Activated CD8-positive, alpha-beta memory T cell treated with anti-CD3 and anti-CD28 coated beads for 48 hours (primary cell): ENCODE measurements around the gene NMNAT2.

Experiments used
- DNase-seq, 3 experiments: peaks; one replicate each; pipeline ENCODE4 v3.0.0-alpha.2; 2020; ENCODE audit warnings: low read depth in 2 of 3, low spot score in 2 of 3

Gene NMNAT2

DNA sequence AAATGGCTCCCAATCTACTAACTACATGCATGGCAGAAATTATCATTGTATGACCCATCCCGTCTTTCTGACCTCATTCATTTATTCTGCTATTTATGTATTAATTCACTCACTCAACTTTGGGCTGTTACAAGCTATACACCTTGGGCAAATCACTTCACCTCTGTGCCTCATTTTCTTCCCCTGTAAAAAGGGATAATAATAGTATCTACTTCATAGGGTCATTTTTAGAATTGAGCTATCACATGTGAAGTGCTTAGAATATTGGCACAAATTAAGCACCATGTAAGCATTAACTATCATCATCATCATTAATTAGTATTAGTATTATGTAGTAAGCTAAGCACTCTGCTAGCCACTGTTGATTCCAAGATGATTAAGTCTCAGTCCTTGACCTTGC is 52.1 kb downstream of the NMNAT2 start:
- DNase-seq = no peak

DNA sequence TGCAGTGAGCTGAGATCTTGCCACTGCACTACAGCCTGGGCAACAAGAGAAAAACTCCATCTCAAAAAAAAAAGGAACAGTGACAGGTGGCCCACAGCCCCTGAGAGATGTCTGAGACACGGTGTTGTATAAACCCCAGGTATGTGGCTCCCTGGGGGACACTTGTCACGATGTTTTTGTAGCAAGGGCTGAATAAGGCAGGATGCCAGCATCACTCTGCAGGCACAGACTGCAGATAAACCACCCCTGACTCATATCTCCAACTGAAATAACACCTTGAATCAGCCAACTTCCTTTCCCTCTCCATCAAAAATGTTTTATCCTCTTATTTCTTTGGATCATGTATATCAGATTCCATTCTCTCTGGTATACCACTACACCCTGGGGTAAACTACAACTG is 52.5 kb downstream of the NMNAT2 start:
- no peak for DNase-seq

DNA sequence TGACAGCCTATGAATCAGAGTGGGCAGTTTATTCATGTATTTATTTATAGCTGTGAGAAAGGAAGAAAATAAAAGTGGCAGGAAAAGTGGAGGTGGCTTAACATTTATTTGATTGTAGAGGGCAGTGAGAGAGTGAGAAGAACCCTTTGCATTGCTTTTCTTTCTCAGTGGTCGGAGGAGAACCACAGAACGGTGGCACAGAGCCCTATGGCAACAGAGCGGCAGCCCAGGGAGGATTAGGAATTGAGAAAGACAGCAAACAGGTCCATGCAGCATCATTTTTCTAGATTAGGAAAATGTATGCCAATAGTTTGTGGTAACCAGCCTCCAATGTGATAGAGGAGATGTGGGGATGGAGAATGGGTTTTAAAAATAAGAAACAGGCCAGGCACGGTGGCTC is 53.1 kb downstream of the NMNAT2 start:
- no peak for DNase-seq

DNA sequence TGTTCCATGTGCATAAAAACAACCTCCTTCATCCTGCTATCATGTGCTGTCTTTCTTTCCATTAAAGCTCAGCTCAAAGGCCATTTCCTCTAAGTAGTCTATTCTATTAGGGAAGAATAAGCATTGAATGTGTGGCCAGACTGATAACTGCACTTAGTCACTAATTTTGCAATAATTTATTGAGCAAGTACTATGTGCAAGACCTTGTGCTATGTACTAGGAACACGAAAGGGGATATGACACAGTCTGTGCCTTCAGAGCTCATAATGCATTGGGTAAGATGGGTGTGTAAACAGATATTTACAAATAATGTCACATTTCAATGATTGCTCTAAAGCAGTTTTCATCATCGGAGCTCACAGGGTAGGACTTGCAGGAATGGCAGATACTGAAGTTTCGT is 54.2 kb downstream of the NMNAT2 start:
- no peak for DNase-seq

DNA sequence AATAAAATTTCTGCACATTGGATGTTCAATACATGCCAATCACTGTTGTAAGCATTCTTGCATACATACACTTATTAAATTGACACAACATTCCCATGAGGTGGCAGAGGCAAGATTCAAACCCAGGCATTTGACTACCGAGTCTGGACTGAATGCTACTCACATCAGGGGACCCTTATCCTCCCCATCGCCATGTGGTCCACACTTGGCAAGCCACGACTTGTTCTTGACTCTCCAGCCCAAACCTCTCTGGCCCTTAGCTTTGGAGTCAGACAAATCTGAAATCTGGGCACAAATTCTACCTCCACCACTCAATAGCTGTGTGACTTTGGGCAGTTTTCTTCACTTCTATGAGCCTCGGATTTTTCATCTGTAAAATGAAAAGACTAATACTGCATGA is 57.1 kb downstream of the NMNAT2 start:
- no peak for DNase-seq

DNA sequence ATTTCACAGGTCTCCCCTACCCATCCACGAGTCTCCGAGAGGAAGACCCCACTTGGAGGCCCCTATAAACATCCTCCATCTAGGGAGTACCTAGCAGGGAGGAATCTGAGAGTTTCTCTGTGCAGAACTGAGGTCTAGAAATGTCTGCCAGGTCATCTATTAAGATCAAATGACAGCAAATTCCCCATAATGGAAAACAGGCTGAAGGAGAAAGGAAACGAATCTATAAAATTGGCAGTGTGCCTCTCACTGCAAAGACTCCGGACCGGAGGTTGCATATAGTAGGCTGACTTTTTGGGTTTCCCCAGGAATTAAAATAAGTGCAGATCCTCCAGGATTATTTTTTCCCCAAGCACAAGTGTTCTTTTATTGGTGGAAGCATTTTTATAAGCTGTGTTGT is 57.7 kb downstream of the NMNAT2 start:
- DNase-seq = no peak

DNA sequence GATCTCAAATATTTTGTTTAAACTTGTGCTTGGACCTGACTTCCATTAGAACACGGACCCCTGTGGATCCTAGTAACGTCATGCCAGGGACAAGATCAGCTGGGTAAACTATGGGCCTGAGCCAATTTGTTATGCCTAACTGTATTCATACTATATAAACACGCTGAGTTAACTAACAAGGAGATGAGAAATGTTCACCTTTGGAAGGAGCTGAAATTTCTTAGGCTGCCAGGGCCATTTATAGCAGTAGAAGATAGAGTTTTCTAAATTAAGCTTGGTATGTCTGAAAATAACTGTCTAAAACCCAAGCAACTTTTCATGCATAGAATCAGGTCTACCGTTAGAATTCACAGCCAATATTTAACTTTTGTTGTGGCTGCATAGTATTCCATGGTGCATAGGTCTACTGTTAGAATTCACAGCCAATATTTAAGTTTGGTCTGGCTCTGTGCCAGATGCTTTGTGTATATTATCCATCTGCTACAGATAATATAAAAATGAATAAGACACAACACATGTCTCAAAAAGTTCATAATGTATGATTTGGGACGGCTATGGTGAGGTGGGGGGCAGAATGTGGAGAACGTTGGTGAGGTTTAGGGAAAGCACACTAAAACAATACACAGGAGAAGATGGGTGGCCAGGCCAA is 61.5 kb downstream of the NMNAT2 start:
- no peak for DNase-seq

DNA sequence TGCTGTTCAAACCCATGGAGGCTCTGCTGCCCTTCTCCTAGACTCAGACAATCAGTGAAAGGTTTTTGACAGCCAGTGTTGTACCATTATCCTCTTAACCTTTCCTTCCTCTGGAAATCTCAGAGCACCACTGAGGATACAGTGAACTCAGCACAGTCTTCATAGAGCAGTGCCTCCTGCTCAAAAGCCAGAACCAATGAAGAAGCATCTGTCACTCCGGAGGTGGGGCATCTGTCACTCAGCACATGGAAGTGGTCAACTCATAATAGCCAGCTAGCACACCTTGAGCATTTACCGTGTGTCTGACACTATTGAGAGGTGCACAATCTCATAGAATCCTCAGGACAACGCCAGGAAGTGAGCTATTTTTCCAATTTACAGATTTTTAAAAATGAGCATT is 62.4 kb downstream of the NMNAT2 start:
- DNase-seq = no peak

DNA sequence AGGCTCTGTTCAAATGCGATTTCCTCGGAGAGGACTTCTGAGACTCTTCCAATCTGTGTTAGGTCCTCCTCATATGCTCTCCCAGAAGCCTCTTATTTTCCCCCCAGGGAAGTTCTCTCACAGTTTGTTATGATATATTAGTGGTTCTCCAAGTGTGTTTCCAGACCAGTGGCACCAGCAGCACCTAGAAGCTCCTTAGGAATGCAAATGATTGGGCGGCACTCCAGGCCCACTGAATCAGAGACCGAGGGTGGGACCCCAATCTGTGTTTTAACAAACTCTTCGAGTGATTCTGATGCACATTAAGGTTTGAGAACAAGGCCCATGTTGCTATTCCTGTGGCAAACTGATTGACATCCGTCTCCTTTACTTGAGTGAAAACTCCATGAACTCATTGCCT is 63.0 kb downstream of the NMNAT2 start:
- no peak for DNase-seq

DNA sequence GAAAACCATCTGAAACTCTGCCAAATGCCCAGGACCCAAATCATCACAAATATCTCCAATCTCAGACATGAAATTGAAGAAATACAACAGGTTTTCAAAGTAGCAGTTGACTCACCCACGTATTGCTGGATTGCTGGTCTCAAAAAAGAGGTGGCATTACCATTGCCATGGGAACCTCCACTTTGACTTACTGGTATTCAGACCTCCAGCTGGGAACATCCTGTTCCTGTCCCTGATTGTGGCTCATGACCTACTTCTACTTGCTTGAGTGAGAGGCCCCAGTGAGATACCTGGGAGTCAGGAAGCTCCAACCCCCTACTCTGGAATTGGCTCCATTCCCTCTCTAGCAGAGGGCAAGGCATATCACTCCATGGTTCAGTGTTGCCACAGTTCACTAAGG is 64.6 kb downstream of the NMNAT2 start:
- no peak for DNase-seq

DNA sequence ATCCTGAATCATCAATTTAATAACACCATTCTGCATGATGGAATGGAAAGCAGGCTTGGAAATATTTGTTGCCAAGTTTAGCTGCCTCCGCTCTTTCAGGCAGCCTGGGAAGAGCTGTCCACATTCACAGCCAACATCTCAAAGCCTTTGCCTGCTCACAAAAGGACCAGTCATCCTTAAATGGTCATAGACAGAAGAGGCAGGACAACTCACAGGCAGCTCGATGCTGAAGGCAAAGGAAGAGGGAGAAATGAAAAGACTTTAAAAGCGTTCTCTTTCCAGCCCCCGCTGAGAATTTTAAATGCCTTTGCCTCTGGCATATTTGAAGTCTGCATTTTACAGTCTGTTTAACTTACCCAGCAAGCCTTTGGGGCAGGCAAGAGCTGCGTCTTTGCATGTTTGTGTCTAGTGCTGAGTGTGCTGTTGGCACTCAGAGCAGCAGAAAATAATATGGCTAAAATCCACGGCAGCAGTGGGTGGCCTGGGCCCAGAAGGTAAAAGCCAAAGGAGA is 68.9 kb downstream of the NMNAT2 start:
- no peak for DNase-seq

DNA sequence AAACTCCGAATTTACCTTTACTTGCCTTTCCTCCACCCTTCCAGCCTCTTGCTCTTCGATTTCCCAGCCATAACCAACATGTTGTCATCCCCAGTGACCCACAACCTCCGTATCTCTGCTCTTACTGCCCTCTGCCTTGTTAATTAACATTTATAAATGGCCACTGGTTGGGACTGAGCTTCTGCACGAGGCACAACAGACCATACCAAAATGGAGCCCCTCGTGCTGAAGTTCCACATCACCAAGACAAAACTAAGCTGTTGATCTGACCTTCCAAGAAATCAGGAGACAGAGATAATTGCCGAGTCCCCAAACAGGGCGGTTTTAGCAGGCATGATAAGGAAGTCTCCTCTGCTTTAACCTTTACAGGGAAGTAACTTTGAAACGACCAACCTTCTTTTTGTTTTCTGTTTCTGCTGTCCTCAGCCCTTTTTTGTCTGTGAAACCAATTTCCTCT is 71.9 kb downstream of the NMNAT2 start:
- no peak for DNase-seq

DNA sequence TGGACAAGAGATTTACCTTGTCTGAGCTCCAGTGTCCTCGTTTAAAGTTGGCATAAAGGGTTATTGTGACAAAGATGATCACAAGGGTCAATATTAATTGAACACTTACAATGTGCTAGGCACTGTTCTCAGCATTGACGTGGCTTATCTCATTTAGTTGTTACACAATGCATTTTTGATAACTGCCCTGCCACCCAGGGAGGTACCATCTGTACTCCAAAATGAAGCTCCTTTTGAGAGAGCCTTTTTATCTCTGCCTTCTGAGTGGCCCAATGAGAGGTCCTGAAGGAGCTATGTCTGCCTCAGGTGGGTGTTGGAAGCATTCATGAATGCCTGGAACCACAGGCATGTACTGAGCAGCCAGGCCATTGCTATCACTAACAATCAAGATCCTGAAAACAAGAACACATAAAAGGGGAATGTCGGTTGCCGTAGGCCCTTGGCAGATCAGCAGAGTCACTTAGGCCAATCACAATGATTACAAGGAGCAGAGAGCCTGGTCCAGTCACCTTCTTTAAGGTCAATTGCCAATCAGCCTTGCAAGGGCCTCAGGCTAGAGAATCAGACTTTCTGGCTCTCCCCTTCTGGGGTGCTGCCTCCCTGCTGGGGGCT is 78.5 kb downstream of the NMNAT2 start:
- DNase-seq = no peak

DNA sequence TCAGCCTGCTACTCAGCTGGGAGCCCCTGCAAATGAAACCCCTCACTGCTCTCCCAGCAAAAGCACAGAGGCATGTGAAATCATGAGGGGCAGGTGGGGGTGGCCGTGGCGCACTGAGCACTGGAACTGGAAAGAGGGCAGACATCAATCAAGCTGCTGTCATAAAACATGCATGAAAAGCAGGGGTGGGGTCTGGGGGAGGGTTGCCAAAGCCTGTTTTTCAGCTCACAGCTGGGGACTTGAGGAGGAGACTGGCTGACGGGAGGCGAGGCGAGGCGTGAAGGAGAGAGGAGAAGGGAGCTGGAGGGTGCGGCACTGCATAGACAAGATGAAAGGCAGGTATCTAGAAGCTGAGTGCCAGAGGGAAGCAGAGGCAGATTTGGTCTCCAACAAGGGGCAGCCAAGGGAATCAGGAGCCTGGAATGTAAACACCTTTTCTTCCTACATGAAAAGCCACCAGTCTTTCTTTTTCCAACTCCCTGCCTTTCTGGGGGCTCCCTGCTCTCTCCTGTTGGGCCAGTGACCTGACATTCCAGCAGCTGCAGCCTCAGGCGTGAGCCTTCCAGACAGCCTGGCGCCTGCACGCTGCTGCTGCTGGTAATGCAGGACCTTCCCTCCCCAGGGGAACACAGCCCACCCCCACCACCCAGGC is 87.0 kb downstream of the NMNAT2 start:
- DNase-seq = no peak

DNA sequence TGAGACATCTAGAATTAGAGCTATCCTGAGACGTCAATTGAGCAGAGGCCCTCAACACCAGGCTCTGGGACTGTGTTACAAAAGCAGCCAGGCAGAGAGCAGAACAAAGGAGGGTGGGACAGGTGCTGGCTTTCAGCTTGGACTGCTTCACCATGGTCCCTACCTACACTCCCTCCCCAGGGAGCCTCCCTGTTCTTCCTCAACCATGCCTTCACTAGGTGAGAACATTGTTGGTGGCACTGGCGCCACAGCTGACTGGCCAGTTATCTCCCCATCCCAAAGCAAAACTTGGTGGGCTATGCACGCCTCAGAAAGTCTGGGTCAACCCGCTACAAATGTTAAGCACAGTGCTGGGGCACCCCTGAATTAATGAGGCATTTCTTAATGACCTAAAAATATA is 87.8 kb downstream of the NMNAT2 start:
- no peak for DNase-seq

DNA sequence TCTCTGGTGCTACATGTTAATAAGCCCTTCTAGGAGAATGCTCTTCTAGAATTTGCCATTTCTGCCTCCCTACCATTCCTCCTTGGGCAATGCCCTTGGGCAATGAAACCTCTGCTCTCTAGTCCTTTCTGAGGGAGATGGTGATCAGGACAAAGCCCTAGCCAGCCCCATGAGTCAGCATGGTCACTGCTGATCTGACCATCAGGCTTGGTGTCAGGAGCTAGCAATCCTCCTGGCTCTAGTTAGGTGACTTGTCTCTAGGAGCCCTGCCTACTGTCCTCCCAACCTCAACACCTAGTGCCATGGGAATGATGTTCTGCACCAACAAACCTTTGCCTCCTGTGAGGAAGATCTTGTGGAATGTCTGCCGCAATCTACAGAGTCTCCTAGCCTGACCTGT is 89.8 kb downstream of the NMNAT2 start:
- no peak for DNase-seq

DNA sequence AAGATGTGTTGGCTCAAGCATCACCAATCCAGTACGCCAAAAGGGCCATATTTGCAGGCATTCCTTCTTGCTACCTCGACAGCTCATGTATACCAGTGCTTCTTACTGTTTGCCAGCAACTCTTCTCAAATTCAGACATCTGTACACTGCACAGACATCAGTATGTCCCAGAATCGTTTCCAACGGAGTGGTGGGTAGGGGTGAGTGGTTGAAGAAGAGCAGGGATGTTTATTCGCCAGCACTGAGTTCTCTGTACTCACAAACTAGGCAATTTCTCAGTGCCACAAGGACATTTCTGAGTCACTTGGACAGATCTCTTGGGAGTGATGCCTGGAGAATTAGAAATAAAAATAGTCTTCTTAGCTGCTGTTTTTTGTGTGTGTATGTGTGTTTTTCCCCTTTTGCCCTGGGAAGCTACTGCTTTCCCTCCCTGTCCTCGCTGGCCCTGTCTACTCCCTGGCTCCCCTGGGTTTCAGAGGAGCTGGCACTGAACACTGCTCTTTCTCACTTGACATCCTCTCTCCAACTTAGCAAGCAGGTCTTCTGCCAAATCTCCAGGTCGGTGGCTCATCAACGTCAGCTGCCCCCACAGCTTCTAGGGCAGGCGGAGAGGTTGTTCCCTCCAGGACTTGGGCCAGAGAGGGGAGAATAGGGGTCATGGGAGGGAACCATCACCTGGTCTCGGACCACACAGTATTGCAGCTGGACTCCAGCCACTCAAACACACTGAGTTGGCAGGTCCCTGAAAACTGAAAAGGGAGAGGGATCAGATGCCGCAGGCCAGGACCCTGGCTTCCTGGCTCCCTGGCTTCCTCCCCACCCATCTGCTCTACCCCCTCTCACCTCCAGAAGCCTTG is 90.5 kb downstream of the NMNAT2 start:
- no peak for DNase-seq

DNA sequence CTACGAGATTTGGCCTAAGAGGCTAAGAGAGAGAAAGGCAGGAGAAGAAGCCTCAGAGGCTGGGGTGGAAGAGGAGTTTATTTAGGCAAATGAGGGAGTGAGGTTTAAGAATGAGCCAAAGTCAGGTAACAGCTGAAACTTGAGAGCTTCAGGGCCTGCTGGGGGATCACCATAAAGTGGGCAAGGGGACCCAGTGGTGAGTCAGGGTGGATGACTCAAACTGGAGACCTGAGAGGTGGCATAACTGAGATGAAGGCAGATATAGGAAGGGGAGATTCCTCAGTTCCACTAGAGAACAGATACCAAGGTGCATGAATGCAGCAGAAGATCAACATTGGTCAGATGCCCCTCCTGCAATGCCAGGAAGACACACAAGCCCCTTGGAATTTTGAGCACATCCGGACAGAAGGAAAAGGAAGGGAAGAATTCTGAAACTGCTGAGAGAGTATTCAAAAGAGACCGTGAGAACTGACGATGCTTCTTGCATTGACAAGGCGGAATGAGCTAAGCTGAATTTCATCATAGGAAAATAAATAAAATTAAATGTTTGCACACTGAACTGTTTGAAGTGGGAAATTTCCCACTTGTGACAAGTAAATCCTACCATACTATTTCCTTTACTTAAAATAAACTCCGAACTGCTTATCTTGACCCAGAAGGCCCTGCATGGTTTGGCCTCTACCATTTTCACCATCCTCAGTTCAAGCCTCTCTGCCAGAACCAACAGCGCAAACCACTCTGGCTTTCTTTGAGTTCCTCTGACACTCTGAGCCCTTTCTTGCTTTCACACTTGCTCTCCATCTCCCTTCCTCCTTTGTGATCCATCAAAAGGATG is 94.1 kb downstream of the NMNAT2 start:
- DNase-seq = no peak

DNA sequence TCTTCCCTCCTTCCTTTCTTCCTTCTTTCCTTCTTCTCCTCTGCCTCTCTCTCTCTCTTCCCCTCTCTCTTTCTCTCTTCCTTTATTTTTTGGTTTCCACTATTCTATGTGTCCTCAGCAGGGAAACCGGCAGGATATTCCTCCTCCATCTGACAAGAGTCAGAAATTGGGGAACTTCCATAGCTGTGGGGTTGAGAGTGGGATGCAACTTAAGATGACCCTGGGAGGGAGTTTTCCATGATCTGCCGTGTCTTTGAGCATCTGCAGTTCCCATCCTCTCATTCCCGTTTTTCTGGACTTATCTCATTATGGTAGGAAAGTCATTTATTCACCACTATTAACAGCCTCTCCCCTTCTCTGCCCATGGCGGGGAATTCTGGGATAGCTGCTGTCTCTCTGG is 98.6 kb downstream of the NMNAT2 start:
- DNase-seq = no peak

DNA sequence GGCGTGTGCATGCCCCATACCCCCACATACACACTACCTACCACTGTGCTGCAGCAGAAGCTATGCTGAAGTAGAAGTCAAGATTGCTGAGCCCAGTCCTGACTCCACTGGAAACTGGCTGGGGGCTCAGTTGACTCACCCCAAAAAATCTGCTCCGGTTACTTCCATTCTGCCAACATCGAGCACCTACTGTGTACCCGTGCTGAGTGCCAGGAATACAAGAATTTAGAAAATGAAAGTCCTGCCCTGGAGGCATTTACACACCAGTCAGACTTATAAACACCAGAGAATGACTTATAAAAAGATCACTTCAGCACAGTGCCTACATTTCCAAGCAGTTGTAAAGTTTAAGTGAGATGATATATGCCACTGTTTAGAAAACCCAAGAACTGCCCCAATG is 99.1 kb downstream of the NMNAT2 start:
- DNase-seq = no peak

DNA sequence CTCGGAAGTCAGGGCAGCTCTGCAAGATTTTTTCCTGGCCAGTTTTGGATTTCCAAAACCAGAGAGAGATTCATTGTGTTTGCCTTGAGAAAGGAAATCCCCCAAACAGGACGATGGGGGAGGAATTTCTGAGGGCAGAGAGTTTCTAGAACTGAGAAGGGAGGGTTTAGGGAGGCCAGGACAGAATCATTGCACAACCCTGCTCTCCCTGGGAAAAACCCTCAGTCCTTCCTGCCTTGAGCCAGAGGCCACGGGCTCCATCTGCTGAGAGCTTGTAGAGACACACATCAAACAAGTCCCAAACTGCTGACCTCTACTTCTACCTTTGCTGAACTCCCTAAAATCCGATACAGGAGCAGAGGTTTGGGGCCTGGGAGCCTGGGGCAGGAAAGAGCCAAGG is 99.7 kb downstream of the NMNAT2 start:
- no peak for DNase-seq
